WERI-Rb-1 (cell line): ENCODE results near the gene ZBTB20.

Source experiments
- DNase-seq: peaks from one replicate; pipeline ENCODE4 v3.0.0-alpha.2; 2020
- H3K27ac ChIP-seq: fragments of 250-450 bp; sonication (Bioruptor Pico); 2 replicates; pipeline ENCODE4 v1.5.1; 2020; ENCODE audit warnings: mild to moderate bottlenecking, moderate library complexity
- H3K27me3 ChIP-seq: fragments of 250-450 bp; sonication (Bioruptor Pico); 2 replicates; pipeline ENCODE4 v1.5.1; 2021; ENCODE audit warnings: mild to moderate bottlenecking, low read depth, moderate library complexity; ENCODE audit not compliant: insufficient read depth, severe bottlenecking
- H3K36me3 ChIP-seq: fragments of 250-450 bp; sonication (Bioruptor Pico); 2 replicates; pipeline ENCODE4 v1.5.1; 2020; ENCODE audit warnings: mild to moderate bottlenecking, moderate library complexity
- H3K4me3 ChIP-seq: 2 replicates; pipeline ENCODE4 v1.5.1; 2011; ENCODE audit warnings: low read depth, mild to moderate bottlenecking, control low read depth, low read length
- H3K9me3 ChIP-seq: fragments of 250-450 bp; sonication (Bioruptor Pico); 2 replicates; pipeline ENCODE4 v1.5.1; 2021; ENCODE audit warnings: mild to moderate bottlenecking, moderate library complexity; ENCODE audit not compliant: severe bottlenecking
- TF ChIP-seq, protein P1 (sequence below): IDR thresholded peaks from 2 replicates; pipeline ENCODE4 v1.5.1; 2011; ENCODE audit warnings: low read depth, mild to moderate bottlenecking, control low read depth, inconsistent platforms, low read length

The ZBTB20 gene

DNA sequence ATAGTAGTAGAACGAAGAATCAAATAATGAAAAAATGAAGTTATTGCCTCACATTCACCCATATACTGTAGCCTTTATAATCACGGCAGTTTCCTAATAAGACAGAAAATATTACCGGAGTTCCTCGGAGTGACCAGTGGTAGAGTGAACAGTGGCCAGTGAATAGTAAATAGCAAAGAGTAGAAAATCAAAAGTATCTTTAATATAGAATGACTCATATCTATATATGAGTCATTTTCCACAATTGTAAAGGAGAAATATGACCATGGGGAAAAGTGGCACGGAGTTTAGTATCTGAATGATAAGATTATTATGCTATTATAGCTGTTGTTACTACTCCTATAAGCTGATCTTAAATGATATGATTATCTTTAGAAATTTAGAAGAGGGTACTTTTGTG, 38.5 kb downstream of the ZBTB20 start:
- Histone ChIP-seq H3K36me3 (no peaks in the 10 kb centered on the region), H3K9me3 (no peaks in the 10 kb centered on the region), H3K27me3 (no peaks in the 10 kb centered on the region), H3K4me3 (no peak overlapping the region), H3K27ac (no peak overlapping the region)
- no peak for DNase-seq
- TF ChIP-seq, protein P1, sequence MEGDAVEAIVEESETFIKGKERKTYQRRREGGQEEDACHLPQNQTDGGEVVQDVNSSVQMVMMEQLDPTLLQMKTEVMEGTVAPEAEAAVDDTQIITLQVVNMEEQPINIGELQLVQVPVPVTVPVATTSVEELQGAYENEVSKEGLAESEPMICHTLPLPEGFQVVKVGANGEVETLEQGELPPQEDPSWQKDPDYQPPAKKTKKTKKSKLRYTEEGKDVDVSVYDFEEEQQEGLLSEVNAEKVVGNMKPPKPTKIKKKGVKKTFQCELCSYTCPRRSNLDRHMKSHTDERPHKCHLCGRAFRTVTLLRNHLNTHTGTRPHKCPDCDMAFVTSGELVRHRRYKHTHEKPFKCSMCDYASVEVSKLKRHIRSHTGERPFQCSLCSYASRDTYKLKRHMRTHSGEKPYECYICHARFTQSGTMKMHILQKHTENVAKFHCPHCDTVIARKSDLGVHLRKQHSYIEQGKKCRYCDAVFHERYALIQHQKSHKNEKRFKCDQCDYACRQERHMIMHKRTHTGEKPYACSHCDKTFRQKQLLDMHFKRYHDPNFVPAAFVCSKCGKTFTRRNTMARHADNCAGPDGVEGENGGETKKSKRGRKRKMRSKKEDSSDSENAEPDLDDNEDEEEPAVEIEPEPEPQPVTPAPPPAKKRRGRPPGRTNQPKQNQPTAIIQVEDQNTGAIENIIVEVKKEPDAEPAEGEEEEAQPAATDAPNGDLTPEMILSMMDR = no peak

DNA sequence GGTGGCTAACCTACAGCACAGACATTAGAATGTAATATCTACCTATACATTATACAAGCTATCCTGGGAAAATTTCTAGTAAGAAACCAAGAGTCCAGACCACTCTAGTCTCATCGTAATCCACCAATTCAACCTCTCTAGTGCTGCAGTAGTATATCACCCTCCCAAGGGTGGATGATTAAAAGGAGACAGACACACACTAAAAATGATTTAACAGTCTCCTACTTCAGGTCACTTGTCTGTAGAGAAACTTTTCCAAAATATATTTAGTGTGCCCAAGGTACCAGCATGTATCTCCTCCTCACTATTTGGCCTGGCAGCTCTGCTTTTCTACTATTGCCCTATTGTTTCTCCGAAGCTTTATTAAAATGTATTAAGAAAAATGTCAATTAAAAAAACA, 45.0 kb downstream of the ZBTB20 start:
- no peaks in the 10 kb centered on the region for H3K27me3 ChIP-seq
- no peak overlapping the region for H3K27ac ChIP-seq
- H3K4me3 ChIP-seq = no peak overlapping the region
- no peaks in the 10 kb centered on the region for H3K9me3 ChIP-seq
- no peak for DNase-seq
- no peaks in the 10 kb centered on the region for H3K36me3 ChIP-seq
- TF ChIP-seq, protein P1 = no peak

DNA sequence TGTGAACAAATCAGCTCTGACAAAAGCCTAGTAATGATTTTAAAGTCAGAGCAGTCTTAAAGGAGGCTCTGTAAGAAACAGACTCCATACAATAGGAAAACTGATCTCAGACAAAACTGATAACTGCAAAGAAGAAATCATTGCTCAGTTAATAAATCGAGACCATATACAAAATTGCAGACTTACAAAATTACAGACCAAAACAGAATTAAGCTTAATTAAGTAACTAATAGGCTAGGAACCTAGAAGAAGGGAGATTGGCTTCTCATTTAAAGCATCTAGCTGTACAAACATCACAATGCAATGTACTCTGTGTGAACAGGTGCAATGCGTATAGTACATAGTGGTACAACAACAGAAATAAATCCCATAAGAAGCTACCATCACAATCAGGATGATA, 46.3 kb downstream of the ZBTB20 start:
- Histone ChIP-seq H3K27ac (no peak overlapping the region), H3K4me3 (no peak overlapping the region), H3K27me3 (no peaks in the 10 kb centered on the region), H3K9me3 (no peaks in the 10 kb centered on the region), H3K36me3 (no peaks in the 10 kb centered on the region)
- DNase-seq = no peak
- TF ChIP-seq, protein P1 = no peak

DNA sequence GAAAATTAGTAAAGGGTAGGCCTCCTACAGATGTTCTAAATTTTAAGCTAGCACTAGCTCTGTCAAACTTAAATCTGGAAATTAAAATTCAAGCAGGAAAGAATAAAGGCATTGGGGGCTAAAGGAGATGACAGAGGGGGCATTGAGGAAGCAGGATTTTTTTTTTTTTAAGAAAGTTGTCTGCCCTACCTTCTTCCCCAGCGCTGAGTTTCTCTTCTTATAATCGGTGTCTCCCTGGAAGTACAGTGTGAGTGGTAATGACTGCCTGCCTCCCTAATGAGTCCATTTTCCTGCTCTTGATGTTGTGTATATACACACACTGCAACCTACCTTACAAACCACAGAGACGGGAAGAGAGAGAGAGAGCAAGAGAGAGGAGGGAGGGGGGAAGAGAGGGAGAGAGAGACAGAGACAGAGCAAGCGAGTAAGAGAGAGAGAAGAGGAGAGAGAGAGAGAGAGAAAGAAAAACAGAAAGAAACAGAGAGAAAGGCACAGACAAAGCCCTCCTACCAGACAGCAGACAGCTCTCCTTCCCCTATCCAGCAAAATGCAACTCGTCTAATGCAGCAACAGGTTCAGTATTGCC, 47.0 kb downstream of the ZBTB20 start:
- Histone ChIP-seq H3K4me3 (no peak overlapping the region), H3K27me3 (no peaks in the 10 kb centered on the region), H3K9me3 (no peaks in the 10 kb centered on the region), H3K27ac (no peak overlapping the region), H3K36me3 (no peaks in the 10 kb centered on the region)
- DNase-seq = no peak
- TF ChIP-seq, protein P1 = no peak

DNA sequence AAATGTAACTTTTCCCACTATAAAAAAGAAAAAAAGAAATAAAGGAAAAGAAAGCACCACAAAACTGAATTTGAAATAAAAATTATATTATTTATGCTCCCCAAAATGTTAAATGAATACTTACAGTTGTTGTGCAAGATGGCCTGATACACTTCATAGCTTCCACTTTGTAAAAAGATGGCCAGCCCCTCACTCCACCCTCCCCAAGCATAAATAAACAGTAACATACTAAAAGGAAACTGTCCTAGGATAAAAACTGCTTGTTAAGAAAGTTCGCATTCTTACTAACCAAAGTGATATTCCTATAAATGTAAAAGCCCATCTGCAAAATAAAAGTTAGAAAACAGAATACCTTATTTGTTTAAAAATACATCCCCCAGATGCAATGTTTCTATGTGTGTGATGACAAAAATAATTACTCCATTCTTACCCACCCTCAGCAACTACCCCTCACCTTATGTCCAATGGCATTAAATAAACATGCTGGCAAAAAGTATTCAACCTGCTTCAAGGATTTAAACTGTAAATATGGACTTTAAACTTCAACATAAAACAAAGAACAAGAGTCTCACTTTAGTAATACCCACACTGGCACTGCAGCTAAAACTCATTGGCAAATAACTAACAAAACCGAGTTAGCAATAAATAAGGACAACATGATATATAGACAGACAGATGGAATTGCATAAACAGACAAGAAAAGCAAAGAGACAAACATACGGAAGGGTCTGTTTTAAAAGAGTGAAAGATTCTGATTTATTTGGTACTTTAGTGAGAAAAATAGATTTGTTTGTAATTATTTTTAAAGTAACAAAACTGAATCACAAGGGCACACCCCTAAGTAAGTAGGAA, 47.7 kb downstream of the ZBTB20 start:
- TF ChIP-seq, protein P1 = no peak
- DNase-seq = no peak
- H3K27me3 ChIP-seq = no peaks in the 10 kb centered on the region
- H3K27ac ChIP-seq = no peak overlapping the region
- no peaks in the 10 kb centered on the region for H3K9me3 ChIP-seq
- H3K36me3 ChIP-seq = no peaks in the 10 kb centered on the region
- H3K4me3 ChIP-seq = no peak overlapping the region
